Dedifferentiated amniotic fluid mesenchymal stem cell (primary cell): ENCODE data around the gene SERPINA5.
A peak's percentile ranks its signal among the peaks of the same experiment; 100 is the strongest.
"Not testable (repeated sequence)": the region's sequence is repeated elsewhere in the genome, so short reads cannot be mapped to it uniquely, and the experiment has no call there.

Experiments used
- DNase-seq: peaks from one replicate; pipeline ENCODE4 v3.0.0-alpha.2; 2016; ENCODE audit errors: extremely low spot score

SERPINA5 gene

DNA sequence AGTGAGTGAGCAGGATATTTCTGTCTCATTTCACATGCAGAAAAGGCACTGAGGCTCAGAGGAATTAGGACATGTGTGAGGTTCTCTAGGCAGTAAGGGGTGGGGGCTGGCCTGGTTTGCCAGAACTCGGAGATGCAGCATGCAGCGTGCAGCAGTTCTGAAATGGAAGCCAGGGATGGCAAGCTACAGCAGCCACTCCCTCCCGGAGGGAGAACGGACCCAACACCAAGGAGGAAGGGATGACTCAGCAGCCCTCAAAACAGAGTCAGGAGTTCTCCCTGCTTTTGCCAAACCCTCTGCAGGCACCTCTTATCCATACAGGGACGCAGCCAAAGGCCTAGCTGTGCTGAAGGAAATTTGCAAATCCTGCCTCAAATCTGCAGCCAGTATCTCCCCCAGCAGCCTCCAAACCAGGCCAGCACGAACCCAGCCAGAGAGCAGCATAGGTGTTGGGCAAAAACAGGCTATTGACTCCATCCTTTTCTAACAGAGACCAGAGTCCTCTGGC is 20.7 kb downstream of the SERPINA5 start:
- peak; percentile 89 for DNase-seq

DNA sequence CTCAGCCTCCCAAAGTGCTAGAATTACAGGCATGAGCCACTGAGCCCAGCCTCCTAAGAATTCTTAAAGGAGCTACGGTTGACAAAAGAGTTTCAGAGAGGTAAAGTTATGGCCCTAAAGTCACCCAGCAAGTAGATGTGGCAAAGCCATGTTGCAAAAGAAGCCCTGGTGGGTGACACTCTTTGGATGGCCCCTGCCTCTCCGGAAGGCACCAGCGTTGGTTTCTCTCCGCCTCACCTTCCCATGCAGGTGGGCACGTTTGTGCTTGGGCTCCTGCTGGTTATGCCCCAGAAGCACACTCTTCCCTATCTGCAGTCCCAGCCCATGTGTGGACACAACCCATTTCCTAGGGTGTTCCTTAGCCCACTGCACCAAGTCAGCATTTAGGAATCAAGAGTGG is 21.5 kb downstream of the SERPINA5 start:
- no peak for DNase-seq

DNA sequence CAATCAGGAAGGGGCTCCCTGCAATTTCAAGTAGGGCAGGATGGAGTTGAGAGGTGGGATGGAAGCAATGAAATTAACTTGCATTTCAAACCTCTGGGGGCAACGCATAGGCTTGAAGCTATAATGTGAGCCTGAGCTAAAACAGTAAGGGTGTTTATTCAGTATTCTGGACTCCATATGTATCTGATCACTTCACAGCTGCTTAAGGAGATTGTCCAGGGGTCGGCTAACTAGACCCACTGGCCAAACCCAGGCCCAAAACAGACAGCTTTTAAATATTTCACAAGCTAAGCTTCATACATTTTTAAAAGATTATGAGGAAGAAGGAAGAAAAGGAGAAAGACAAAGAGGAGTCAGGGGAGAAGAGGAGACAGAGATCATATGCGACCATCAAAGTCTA is 24.1 kb downstream of the SERPINA5 start:
- DNase-seq, result no peak

DNA sequence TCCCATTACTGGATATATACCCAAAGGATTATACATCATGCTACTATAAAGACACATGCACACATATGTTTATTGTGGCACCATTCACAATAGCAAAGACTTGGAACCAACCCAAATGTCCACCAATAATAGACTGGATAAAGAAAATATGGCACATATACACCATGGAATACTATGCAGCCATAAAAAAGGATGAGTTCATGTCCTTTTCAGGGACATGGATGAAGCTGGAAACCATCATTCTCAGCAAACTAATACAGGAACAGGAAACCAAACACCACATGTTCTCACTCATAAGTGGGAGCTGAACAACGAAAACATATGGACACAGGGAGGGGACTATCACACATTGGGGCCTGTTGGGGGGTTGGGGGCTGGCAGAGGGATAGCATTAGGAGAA is 27.7 kb downstream of the SERPINA5 start:
- not testable (repeated sequence) for DNase-seq

DNA sequence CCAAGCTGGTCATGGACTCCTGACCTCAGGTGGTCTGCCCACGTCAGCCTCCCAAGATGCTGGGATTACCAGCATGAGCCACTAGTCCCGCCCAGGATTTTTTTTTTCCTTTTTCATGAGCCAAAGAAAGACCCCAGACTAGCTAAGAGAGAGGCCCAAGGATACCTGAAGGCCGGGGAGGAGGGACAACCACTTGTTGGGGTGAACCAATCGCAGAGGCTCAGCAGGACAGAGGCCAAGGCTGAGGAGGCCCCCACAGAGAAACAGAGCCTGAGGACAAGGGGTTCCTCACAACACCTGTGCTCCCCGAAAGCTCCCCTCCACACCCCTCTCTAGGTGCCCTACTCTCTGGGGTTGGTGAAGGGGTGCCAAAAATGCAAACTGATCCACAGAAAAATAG is 30.0 kb downstream of the SERPINA5 start:
- DNase-seq, result no peak

DNA sequence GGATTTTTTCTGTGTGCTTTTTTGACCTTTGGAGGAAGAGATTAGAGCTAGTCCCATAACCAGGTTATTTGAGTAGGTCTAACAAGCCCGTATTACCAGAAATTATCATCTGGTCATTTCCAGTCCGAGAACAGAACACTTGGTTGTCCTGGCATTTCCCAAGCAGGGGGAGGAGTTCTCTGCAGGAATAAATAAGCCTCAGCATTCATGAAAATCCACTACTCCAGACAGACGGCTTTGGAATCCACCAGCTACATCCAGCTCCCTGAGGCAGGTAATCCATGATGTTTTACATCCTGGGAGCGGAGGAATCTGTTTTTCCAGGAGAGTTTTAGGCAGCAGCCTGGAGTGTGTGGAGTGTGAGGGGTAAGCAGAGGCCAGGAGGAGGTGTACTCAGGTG is 30.9 kb downstream of the SERPINA5 start, which contains the start of gene SERPINA3:
SERPINA3 (plus strand) TSS at position 218 of the 400 bp plus-strand sequence. CDS start 2,051 bp downstream, outside the sequence.
- no peak for DNase-seq

DNA sequence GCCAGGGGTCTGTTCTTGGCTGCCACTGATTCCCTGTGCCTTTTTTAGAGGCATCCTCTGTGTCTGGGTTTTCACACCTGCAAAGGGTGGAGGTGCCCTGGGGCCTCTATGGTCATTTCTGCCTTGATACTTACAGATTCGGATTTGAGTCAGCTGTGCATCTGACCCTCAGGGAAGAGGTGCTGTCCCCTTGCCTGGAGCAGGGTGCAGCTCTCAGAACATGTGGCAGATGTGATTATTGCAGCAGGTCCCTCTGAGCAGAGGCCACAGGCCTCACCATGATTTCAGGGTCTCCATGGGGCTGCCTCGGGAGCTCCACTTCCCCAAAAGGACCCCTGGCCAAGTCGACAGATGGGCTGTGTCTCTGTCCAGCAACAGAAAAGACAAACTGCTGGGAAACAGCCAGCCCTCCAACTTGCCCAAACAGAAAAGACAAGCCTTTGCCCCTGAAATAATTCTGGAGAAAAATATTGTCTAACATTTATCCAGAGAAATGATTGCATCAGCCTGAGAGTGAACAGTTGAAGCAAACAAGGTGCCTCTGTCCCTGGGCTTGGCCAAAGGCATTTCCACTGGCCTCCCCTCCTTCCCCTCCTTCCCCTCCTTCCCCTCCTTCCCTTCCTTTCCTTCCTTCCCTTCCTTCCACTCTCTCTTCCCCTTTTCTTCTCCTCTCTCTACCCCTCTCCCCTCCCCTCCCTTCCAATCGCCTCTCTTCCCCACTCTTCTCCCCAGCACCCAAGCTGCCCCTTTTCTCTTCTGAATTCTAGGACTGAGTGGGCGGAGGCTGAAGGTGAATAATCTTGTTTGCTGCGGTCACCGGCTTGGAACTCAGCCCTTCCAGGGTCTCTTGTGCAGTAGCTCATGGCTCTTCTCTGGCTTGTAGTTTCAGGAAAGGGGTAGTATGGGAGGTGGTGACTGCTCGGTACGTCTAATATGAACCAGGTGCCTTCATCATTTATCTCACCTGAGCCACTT is 31.6 kb downstream of the SERPINA5 start:
- peak; percentile 49 for DNase-seq

DNA sequence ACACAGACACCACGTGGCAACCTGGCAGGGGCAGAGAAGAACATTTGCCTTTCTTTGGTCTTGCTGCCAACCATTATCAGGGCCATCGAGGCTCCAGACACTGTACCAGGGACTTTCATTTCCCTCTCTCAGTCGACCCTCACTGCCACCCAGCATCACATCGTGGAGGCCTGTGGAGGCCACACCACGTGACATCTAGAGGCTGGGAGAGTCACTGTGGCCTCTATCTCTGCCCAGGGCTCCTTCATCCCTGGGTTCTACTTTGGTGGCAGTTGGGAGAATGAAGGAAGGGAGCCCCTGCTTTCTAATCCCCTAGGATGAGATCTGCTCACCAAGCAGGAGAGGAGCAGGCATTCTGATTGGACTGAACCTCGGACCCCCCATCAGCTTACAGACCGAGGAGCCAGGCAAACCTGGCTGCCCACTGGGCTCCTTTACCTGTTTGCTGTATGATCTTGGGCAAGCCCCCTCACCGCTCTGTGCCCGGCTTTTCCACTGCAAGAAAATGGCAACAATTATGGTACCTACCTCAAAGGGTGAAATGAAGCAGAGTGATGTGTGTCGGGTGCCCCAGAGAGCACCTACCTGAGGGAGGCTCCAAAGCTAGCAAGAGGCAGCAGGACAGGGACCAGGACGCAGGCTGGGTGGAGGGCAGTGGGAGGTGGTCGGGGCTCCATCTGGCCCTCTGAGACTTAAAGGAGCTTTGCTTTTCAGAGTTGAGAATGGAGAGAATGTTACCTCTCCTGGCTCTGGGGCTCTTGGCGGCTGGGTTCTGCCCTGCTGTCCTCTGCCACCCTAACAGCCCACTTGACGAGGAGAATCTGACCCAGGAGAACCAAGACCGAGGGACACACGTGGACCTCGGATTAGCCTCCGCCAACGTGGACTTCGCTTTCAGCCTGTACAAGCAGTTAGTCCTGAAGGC is 32.8 kb downstream of the SERPINA5 start:
- no peak for DNase-seq

DNA sequence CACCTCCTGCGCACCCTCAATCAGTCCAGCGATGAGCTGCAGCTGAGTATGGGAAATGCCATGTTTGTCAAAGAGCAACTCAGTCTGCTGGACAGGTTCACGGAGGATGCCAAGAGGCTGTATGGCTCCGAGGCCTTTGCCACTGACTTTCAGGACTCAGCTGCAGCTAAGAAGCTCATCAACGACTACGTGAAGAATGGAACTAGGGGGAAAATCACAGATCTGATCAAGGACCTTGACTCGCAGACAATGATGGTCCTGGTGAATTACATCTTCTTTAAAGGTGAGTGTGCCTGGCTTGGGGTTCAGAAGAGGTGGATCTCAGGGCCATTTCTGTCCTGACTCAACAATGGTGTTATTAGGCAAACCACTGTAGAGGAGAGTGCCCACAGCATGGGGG is 33.6 kb downstream of the SERPINA5 start:
- no peak for DNase-seq

DNA sequence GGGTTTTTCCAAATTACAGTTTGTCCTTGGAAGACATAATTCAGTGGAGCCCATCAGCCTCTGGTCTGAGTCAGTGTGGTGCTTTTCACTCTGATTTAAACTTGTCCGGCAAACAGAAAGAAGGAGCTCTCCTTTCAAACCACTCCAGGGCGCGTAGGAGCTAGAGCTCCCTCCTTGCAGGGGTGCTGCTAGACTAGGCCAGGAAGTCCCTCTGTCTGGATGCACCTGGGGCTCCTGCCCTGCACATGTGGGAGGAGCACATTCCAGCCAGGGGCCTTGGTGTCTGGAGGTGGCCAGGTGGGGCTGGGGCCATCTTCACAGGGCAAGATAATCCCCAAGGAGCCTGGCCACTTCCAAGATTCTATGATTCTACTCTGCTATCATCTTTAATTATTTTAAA is 34.0 kb downstream of the SERPINA5 start:
- no peak for DNase-seq

DNA sequence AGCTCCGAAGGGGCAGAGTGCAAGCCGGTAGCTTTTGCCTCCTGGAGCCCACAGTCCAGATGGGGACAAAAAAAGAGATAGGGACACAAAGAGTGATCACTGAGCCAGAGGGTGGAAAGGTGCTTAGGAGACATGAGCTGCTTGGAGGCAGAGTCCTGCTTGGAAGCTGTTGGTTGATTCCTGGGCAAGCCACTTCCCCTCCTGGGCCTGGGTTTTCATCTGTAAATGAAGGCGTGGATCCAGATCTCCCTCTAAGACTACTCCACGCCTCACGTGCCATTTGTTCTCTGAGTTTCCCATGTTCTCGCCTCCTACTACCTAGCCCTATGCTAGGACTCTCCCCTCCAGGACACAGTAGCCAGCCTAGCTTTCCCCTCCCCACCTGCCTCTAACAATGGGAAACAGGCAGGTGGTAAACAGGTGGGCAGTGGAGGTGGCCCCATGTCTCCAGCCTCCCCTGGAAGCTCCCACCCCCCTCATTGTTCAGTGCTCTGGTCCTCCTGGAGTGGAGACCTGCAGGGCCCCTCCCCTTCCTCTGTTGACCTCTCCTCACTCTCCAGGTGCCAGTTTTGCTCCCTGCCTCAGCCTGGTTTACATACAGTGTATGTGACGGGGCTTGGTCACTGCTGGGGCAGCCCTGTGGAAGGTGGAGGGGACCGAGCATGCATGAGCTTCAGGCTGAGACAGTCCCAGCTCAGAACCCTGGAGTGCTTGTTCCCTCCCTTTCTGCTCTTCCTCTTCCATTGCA is 34.8 kb downstream of the SERPINA5 start:
- no peak for DNase-seq

DNA sequence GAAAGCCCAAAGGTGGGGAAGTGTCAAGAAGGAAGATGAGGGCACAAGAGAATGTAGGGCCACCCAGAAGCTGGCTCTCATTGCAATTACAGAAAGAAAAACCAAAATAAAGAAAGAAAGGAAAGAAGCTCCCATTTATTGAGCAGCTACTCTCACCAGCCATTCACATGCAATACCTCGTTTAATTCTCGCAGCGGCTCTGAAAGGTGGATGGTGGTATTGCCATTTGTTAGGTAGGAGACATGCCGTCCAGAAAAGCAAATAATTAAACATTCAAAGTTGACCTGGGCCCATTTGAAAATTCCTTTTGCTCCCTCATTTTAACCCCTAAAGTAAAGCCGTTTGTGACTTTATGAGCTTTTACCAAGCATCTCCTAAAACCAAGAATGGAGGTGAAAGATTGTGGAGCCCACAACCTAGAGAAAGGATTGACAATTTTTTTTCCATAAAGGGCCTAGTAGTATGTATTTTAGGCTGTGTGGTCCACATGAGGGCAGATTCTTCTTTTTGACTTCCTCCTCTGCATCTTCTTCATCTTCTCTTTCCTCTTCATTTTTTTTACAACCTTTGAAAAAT is 36.2 kb downstream of the SERPINA5 start:
- no peak for DNase-seq

DNA sequence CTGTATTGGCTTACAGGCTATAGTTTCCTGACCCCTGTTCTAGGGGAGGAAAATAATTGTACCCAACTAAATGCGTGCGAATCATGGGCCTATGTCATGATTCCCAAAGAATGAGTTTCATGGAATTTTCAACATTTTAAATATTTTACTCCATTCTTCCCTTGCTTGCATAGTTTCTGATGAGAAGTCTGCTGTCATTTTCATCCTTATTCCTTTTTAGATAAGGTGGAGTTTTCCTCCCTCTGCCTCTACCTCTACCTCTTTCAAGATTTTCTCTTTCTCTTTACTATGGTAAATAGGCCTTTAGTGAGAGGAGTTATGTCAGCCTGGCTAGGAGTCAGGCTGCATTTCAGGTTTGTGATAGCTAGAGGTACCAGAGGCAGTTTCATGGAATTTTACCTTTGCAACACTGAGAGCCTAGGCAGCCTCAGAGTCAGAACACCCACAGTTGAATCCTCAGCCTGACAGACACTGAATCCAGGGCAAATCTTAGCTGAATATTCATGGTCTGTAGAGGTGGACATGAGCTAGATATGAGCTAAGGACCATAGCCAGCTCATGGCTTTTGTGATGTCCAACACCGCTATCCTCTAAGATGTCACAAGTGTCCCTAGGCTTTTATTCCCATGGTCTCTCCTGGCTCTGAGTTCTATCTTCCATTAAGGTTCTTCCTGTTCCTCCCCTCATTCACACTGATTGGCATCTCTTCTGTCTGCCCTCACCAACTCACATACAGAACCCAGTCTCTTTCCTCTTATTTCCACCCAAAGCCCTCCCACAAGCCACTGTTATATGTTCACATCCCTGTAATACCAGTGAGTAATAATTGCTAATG is 37.0 kb downstream of the SERPINA5 start:
- no peak for DNase-seq

DNA sequence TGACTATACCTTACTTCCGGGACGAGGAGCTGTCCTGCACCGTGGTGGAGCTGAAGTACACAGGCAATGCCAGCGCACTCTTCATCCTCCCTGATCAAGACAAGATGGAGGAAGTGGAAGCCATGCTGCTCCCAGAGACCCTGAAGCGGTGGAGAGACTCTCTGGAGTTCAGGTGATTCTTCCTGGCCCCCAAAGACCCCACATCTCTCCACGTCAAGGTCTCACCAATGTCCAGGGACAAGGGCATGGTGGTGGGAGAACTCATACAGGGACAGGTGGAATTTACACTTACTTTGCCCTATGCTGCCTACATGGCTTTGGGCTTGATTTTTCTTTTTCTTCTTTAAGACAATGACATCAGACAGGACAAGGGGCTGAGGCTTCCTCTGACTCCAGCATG is 38.1 kb downstream of the SERPINA5 start:
- DNase-seq, result no peak

DNA sequence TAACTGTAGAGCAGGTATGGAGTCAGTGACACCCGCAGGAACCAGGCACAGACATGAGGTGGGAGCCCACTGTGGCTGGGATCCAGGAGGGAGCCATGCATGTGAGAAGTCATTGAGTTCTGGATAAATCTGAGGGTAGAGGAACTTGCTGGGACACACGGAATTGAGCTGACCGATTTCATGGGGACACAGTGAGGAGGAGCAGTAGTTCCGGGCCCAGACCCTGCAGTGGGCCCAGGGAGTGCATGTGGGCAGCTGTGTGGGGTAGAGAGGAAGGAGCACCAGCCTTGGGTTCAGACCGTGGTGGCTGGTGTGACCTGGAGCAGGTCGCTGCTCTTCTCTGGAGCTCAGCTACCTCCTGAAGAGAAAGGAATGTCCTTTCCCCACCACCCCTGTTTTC is 39.4 kb downstream of the SERPINA5 start:
- no peak for DNase-seq

DNA sequence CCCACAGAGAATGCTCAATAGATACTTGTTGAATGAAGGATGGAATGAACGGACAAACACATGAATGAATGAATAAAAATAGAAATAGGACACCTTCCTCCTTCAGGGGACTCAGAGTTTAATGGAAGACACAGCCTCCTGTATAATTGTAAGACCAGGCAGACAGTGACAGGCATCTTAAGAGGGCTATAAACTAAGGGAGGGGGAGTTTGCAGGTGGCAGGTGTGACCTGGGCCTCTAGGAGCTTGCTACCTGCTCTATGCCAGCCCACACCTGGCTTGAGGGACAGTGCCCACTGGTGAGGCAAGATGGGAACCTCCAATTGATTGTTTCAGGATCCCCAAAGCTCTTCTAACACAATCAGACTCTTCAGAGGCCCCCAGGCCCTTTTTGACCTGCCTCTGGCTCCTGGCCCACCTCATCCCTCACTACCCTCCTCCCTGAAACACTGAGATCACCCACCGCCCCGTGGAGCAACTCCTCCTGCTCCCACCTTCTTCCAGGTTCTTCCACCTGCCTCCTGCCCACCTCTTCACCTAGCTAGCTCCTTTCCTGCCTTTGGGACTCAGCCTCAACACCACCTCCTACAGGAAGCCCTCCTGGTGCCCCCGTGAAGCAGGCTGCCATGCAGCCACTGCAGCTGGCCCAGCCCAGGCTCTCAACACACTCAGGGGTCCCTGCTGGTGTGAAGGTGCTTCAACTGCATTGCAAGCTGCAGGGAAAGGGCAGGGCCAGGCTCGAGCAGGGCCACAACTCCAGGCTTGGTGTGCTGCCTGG is 40.3 kb downstream of the SERPINA5 start:
- DNase-seq, result no peak

DNA sequence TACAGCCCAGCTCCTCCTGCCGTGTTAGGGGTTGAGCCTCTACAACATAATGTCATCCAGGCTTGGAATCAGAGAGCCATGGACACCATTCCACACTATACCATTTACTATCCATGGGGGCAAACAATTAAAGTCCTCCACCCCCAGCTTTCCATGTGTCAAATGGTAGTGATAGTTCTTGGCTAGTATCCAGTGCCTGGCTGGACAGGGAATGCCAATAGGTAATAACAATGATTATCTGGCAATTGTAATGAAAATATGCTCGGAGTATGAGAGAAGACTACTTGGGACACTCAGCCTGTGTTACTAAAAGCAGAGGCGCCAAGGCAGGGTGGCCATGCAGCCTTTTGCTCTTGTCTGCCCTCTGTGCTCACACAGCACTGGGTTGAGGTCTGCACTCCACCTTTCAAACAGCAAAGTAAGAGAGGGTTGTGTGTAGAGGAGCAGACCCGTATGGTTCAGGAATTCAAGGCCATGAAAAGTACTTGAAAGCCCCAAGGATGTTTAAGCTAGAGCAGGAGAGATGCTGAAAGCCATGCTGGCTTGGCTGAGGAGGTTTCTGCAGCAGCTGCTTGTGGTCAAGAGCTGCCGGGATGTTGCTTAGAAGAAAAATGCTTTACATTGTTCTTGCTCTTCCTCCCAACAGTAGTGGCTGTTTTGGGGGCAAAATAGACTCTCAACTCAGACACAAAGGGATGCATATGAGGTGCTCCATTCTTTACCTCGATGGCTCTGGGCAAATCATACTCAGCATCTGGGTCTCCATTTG is 41.6 kb downstream of the SERPINA5 start:
- DNase-seq, result no peak

DNA sequence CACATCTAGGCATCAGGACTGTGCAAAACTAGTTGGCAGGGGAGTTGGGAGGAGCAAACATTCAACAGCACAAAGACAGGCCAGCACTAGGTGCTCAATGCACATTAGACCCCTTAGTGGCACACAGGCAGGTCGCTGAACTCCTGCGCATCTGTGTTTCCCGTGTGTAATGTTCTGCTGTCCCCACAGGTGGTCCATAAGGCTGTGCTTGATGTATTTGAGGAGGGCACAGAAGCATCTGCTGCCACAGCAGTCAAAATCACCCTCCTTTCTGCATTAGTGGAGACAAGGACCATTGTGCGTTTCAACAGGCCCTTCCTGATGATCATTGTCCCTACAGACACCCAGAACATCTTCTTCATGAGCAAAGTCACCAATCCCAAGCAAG is 42.2 kb downstream of the SERPINA5 start:
- no peak for DNase-seq
